HEK293T (cell line): Measurements from ENCODE around the gene ATP10A.

Source experiments
- BHLHE40 ChIP-seq: fragments of 450-650 bp; IDR thresholded peaks from 2 replicates; pipeline ENCODE4 v1.6.1; 2016; ENCODE audit warnings: mild to moderate bottlenecking, moderate library complexity, borderline replicate concordance
- ELF4 ChIP-seq: fragments of 450-650 bp; IDR thresholded peaks from 2 replicates; pipeline ENCODE4 v1.6.1; 2017; ENCODE audit warnings: antibody characterized with exemption
- L3MBTL2 ChIP-seq: fragments of 450-650 bp; conservative IDR thresholded peaks from 2 replicates; pipeline ENCODE4 v1.6.1; 2016; ENCODE audit warnings: mild to moderate bottlenecking
- SUZ12 ChIP-seq: fragments of 450-650 bp; IDR thresholded peaks from 2 replicates; pipeline ENCODE4 v1.6.1; 2016; ENCODE audit warnings: mild to moderate bottlenecking

GRCh38 chr15:25905140-25905539 lies 42.0 kb upstream of the ATP10A start:
- TF ChIP-seq L3MBTL2 (no peak), SUZ12 (no peak), BHLHE40 (no peak), ELF4 (no peak)
